H1 (cell line): ENCODE results near the gene ARHGEF2. TPM values are rescaled to one million over a fixed set of nuclear protein-coding genes. Genes with fewer than 3 reads are reported as not detected.

Experiments used
- CBX8 ChIP-seq: fragments of 300-800, 300-1000 bp; sonication (generic); IDR thresholded peaks from 2 replicates; pipeline ENCODE4 v1.7.1; 2016; ENCODE audit warnings: low read depth, low read length, borderline replicate concordance
- CTCF ChIP-seq, 3 experiments: IDR thresholded peaks; 1 replicate in 2 of 3; 2 replicates in 1 of 3; pipeline versions ENCODE4 v1.5.1 to v1.6.1; 2011; ENCODE audit warnings: low read length in 3 of 3, mild to moderate bottlenecking in 3 of 3, inconsistent platforms in 2 of 3, low read depth in 1 of 3, moderate library complexity in 1 of 3; ENCODE audit not compliant: insufficient read depth in 1 of 3; ENCODE audit errors: control extremely low read depth in 1 of 3
- HDAC6 ChIP-seq: IDR thresholded peaks from one replicate; pipeline ENCODE4 v1.7.1; 2012; ENCODE audit warnings: low read depth, mild to moderate bottlenecking, inconsistent platforms, low read length, moderate library complexity
- NANOG ChIP-seq: IDR thresholded peaks from 2 replicates; pipeline ENCODE4 v1.6.1; 2011; ENCODE audit warnings: low read length, low read depth, mild to moderate bottlenecking, inconsistent platforms; ENCODE audit not compliant: insufficient read depth, poor library complexity, severe bottlenecking
- USF2 ChIP-seq: IDR thresholded peaks from 2 replicates; pipeline ENCODE4 v1.6.1; 2011; ENCODE audit warnings: low read length, improper control_type of control experiment
- polyA plus RNA-seq, 7 experiments: library from polyadenylated mRNA; depleted of rRNA in 3 of 7; stranded (reverse) in 5 of 7; unstranded in 2 of 7; fragments of >200 nt in 5 of 7; fragments of 200-250 nt in 2 of 7; gene quantifications; 1 replicate in 5 of 7; 2 replicates in 1 of 7; 4 replicates in 1 of 7; pipeline versions ENCODE4 v1.2.1 to v1.2.3, GENCODE V29; 2011 to 2013; ENCODE audit warnings: missing spikeins in 2 of 7, mixed read lengths in 2 of 7
- total RNA-seq: library from RNA; stranded (reverse); fragmentation: NEBNext Ultra II Directional; extraction: Animal tissue kit (Norgen Biotek cat#: 25700); gene quantifications from 2 replicates; pipeline ENCODE4 v1.2.1, GENCODE V29; 2021

Gene ARHGEF2
- total and polyA plus RNA-seq, 2 of the 8 experiments (the other 6 are each of a cell fraction or from before 2014, with no cell fraction given): 42.7 to 80.5 TPM

- TF ChIP-seq CTCF (IDR thresholded peaks at IDR 0.05; ENCODE audit: control extremely low read depth in 1 of 3, insufficient read depth in 1 of 3, low read depth in 1 of 3, low read length in 3 of 3): no peak
- no peak for TF ChIP-seq USF2
- TF ChIP-seq CBX8: no peak
- TF ChIP-seq NANOG: no peak
- TF ChIP-seq HDAC6: no peak
These were observed 35.7 kb downstream of the ARHGEF2 start (continued) for GRCh38 chr1:155942578-155943141.
